Right lobe of liver (tissue), 6 donors: Measurements from ENCODE around the gene GLA. TPM values are rescaled to one million over a fixed set of nuclear protein-coding genes. Genes with fewer than 3 reads are reported as not detected.
A peak's percentile ranks its signal among the peaks of the same experiment; 100 is the strongest.

Source experiments
- ATAC-seq, 4 donors: fragments of 200-7000 bp; cut with Tn5 transposase; one replicate each; pipeline ENCODE4 v1.9.1; 2020; ENCODE audit warnings: mild to moderate bottlenecking in 4 of 4, moderate library complexity in 4 of 4
- DNase-seq, 3 donors: peaks; one replicate each; pipeline ENCODE4 v3.0.0-alpha.2; 2020
- H3K27ac ChIP-seq, 3 donors: fragments of 200-600 bp; one replicate each; pipeline ENCODE4 v1.8.0; 2022
- H3K27me3 ChIP-seq, 2 donors: fragments of 200-600 bp; one replicate each; pipeline ENCODE4 v1.8.0; 2022
- H3K36me3 ChIP-seq, 4 donors: fragments of 200-600 bp; sonication (generic) in 1 of 4; one replicate each; pipeline versions ENCODE4 v1.5.1 to v1.8.0; 2017 to 2022; ENCODE audit warnings: control low read depth in 1 of 4
- H3K4me1 ChIP-seq, 4 donors: fragments of 200-600 bp; sonication (generic) in 1 of 4; one replicate each; pipeline versions ENCODE4 v1.5.1 to v1.8.0; 2017 to 2022; ENCODE audit warnings: control low read depth in 1 of 4
- H3K4me3 ChIP-seq, 3 donors: fragments of 200-600 bp; one replicate each; pipeline ENCODE4 v1.8.0; 2022
- H3K9me3 ChIP-seq, 4 donors: fragments of 200-600 bp; sonication (generic) in 1 of 4; one replicate each; pipeline versions ENCODE4 v1.5.1 to v1.8.0; 2017 to 2022; ENCODE audit warnings: control low read depth in 1 of 4
- POLR2A ChIP-seq: fragments of 450-650 bp; IDR thresholded peaks from one replicate; pipeline ENCODE4 v1.6.1; 2017; ENCODE audit warnings: antibody characterized with exemption, mild to moderate bottlenecking
- WGBS: methylation state at CpG from one replicate; pipeline ENCODE4 v1.1.6; 2018; ENCODE audit warnings: low coverage, low lambda C conversion rate; ENCODE audit not compliant: insufficient coverage; ENCODE audit errors: missing lambda C conversion rate; 5-methylcytosine and 5-hydroxymethylcytosine counted together
- intact Hi-C, 2 donors: fragments of 100-400 bp; cut with DNase I; formaldehyde crosslinking; loops; one replicate each; pipeline versions ENCODE4 v1.11.2 to v1.14.1; 2022
- total RNA-seq, 6 experiments: library from RNA; depleted of rRNA in 2 of 6; stranded (reverse); fragments of >200 nt in 2 of 6; fragmentation: NEBNext Ultra II Directional in 3 of 6; extraction: Animal tissue kit (Norgen Biotek cat#: 25700) in 3 of 6; gene quantifications; one replicate each; pipeline versions ENCODE4 v1.1.0 to v1.2.4, GENCODE V29; 2016 to 2023
- TF ChIP-seq, protein P1 (sequence below), 4 donors: fragments of 200-600 bp in 3 of 4; fragments of 450-650 bp in 1 of 4; IDR thresholded peaks; one replicate each; pipeline versions ENCODE4 v1.5.1 to v1.8.0; 2016 to 2022; ENCODE audit warnings: antibody characterized with exemption in 4 of 4, mild to moderate bottlenecking in 2 of 4
- donor health status: DM: no; HTN: yes; CAD: no.
- donor health status: DM: no; HTN: no; CAD: no.
- donor health status: DM: no; HTN: no; CAD: no.
- donor health status: DM: no; HTN: yes; CAD: no.
- donor health status: DM: no; HTN: yes; CAD: no.

GLA gene
- total RNA-seq, 6 experiments from 2014 or later: 8.1 to 19.0 (median 15.0) TPM

DNA sequence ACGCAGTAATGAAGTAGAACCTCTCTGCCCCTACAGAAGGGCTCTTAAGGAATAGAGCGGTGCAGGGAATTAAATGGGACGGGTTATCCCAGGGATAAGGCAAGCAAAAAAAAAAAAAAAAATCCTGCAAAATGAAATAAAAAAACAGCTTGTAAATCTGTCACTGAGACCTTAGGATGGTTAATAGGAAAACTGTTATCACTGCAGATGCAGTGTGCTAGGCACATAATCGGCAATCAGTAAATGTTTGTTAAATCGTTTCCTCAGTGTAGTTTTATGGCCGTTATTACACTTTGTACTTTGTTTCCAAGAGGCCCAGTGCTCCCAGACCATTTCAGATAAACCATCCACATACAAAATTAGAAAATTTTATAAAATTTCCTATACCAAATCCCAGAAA, 1.3 kb upstream of the GLA start:
- ATAC-seq: no peak
- peak overlapping the region; percentile 91 to 95 (median 95) for H3K27ac ChIP-seq
- TF ChIP-seq, protein P1, sequence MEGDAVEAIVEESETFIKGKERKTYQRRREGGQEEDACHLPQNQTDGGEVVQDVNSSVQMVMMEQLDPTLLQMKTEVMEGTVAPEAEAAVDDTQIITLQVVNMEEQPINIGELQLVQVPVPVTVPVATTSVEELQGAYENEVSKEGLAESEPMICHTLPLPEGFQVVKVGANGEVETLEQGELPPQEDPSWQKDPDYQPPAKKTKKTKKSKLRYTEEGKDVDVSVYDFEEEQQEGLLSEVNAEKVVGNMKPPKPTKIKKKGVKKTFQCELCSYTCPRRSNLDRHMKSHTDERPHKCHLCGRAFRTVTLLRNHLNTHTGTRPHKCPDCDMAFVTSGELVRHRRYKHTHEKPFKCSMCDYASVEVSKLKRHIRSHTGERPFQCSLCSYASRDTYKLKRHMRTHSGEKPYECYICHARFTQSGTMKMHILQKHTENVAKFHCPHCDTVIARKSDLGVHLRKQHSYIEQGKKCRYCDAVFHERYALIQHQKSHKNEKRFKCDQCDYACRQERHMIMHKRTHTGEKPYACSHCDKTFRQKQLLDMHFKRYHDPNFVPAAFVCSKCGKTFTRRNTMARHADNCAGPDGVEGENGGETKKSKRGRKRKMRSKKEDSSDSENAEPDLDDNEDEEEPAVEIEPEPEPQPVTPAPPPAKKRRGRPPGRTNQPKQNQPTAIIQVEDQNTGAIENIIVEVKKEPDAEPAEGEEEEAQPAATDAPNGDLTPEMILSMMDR (IDR thresholded peaks at IDR 0.05): no peak
- TF ChIP-seq POLR2A: no peak
- no peak for DNase-seq
- 26% methylated on average over 6 of the region's 6 CpGs for WGBS
- peaks cover 0 to 9% (median 0%) of the 10 kb centered on the region in 4 donors for H3K4me1 ChIP-seq
- peak overlapping the region; percentile 38 to 65 (median 56) for H3K4me3 ChIP-seq
- peaks cover 0 to 10% (median 3%) of the 10 kb centered on the region in 4 donors for H3K36me3 ChIP-seq
- no peaks in the 10 kb centered on the region for H3K27me3 ChIP-seq
- intact Hi-C loops: no loop called here
- H3K9me3 ChIP-seq: no peaks in the 10 kb centered on the region

DNA sequence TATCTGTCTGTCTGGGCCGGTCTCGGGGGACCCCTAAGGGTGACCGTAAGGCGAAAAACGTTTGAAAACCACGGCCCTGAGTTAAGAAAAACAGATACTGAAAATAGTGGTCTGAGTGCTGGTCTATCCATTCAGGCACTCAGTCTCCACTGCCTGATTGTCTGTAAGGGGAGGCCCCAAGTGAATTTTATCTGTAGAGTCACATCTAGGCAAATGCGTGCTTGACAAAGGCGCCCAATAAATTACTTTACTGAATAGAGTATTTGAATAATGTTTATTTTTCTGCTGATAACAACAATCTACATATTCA, 762 bp upstream of the GLA start:
- intact Hi-C loops: no loop called here
- no peaks in the 10 kb centered on the region for H3K9me3 ChIP-seq
- H3K27me3 ChIP-seq: no peaks in the 10 kb centered on the region
- ATAC-seq (peak; percentile 25 to 46 (median 38)), DNase-seq (no peak)
- peak overlapping the region; percentile 91 to 95 (median 95) for H3K27ac ChIP-seq
- peak overlapping the region; percentile 38 to 65 (median 56) for H3K4me3 ChIP-seq
- WGBS: 35% methylated on average over 8 of the region's 8 CpGs
- peaks cover 0 to 8% (median 3%) of the 10 kb centered on the region in 4 donors for H3K36me3 ChIP-seq
- peaks cover 0 to 9% (median 0%) of the 10 kb centered on the region in 4 donors for H3K4me1 ChIP-seq
- TF ChIP-seq, protein P1 (IDR thresholded peaks at IDR 0.05): no peak
- no peak for TF ChIP-seq POLR2A

DNA sequence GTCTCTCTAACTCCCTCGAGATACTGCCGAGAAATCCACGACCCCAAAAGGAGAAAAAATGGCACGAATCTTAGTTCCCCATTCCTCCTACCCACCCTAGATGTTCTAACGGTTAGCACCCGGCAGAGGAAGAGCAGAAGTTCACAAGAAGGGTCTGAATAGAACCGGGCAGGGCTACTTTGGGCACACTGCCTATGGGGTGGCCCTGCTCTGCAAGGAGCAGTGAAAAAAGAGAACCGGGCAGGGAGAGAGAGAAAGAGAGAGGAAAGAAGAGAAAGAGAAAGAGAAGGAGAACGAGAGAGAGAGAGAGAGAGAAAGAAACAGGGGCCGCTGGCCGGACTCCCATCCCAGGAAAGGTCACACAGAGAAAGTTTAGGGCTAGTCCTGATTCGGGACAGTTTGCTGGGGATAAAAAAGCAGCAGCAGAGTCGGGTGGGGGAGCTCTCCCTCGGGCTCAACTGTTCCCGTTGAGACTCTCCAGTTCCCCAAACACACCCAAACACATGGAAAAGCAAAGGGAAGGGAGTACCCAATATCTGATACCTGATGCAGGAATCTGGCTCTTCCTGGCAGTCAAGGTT, 468 bp downstream of the GLA start:
- Histone ChIP-seq H3K36me3 (peaks cover 0 to 2% (median under 1%) of the 10 kb centered on the region in 4 donors), H3K27me3 (no peaks in the 10 kb centered on the region), H3K4me3 (peak overlapping the region; percentile 37 to 65 (median 56)), H3K9me3 (no peaks in the 10 kb centered on the region), H3K4me1 (peaks cover 0 to 9% (median 0%) of the 10 kb centered on the region in 4 donors), H3K27ac (peak overlapping the region; percentile 66 to 80 (median 72))
- intact Hi-C loops: no loop called here
- TF ChIP-seq, protein P1 (IDR thresholded peaks at IDR 0.05): no peak
- no peak for TF ChIP-seq POLR2A
- WGBS: 20% methylated on average over 13 of the region's 15 CpGs
- DNase-seq (no peak), ATAC-seq (peak; percentile 3 to 6 (median 4))

DNA sequence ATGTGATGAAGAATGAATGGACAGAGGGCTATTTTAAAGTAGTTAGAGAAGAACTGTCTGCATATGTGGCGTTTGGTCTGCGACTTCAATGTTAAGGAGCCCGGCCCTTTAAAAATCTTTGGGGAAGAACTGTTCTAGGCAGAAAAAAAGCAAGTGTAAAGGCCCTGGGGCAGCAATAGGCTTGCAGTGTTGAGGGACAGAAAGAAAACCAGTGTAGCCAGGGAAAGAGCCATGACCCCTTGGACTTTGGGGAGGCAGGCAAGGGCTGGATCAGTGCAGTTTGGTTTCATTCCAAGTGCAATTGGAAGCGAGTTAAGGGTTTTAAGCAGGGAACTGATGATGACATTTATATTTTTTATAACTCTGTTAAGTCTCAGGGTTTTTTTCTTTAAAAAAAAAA, 7.9 kb downstream of the GLA start:
- Histone ChIP-seq H3K27me3 (no peaks in the 10 kb centered on the region), H3K27ac (no peak overlapping the region), H3K36me3 (peaks cover 0 to 5% (median 2%) of the 10 kb centered on the region in 4 donors), H3K4me1 (no peaks in the 10 kb centered on the region), H3K9me3 (no peaks in the 10 kb centered on the region), H3K4me3 (no peak overlapping the region)
- DNase-seq (no peak), ATAC-seq (peak in 1 of 4 donors; percentile 19)
- WGBS: 43% methylated on average over 4 of the region's 4 CpGs
- intact Hi-C loops: no loop called here
- TF ChIP-seq, protein P1 (IDR thresholded peaks at IDR 0.05): no peak
- TF ChIP-seq POLR2A: no peak
